HAP-1 (cell line): ENCODE results near the gene CDC20.

Experiments used
- DNase-seq, 2 experiments: peaks; one replicate each; pipeline ENCODE4 v3.0.0-alpha.2; 2016 to 2020; ENCODE audit warnings: low spot score in 2 of 2
- H3K27me3 ChIP-seq: fragments of 250-450 bp; sonication (Bioruptor Pico); 2 replicates; pipeline ENCODE4 v1.5.1; 2020; ENCODE audit warnings: low read depth, mild to moderate bottlenecking, moderate library complexity
- H3K36me3 ChIP-seq: fragments of 250-450 bp; sonication (Bioruptor Pico); replicated peaks from 2 replicates; pipeline ENCODE4 v1.5.1; 2020; ENCODE audit warnings: mild to moderate bottlenecking
- H3K4me1 ChIP-seq: fragments of 250-450 bp; sonication (Bioruptor Pico); 2 replicates; pipeline ENCODE4 v1.5.1; 2020; ENCODE audit warnings: mild to moderate bottlenecking
- H3K4me3 ChIP-seq: fragments of 250-450 bp; sonication (Bioruptor Pico); 2 replicates; pipeline ENCODE4 v1.5.1; 2020; ENCODE audit warnings: mild to moderate bottlenecking, moderate library complexity
- H3K9me3 ChIP-seq: fragments of 250-450 bp; sonication (Bioruptor Pico); 2 replicates; pipeline ENCODE4 v1.5.1; 2020; ENCODE audit warnings: mild to moderate bottlenecking, moderate library complexity
- in situ Hi-C: fragments of 300-500 bp; cut with MboI; formaldehyde crosslinking; loops from 3 replicates; pipeline ENCODE4 v1.14.3; 2020; ENCODE audit warnings: low sequenced_read_pairs, inconsistent platforms, mixed read lengths

Gene CDC20

GRCh38 chr1:43370564-43370963 is 11.8 kb downstream of the CDC20 start:
- no peak for DNase-seq
- in situ Hi-C loops = no loop called here
- no peaks in the 10 kb centered on the region for H3K27me3 ChIP-seq
- peaks cover under 1% of the 10 kb centered on the region for H3K36me3 ChIP-seq
- H3K4me1 ChIP-seq = peaks cover 13% of the 10 kb centered on the region
- no peaks in the 10 kb centered on the region for H3K9me3 ChIP-seq
- H3K4me3 ChIP-seq = no peak overlapping the region

- H3K36me3 ChIP-seq = no peaks in the 10 kb centered on the region; the same call in 1 of the 2 replicates
- H3K4me1 ChIP-seq = peaks cover 7% of the 10 kb centered on the region; the same call in 1 of the 2 replicates
- no peaks in the 10 kb centered on the region for H3K27me3 ChIP-seq
- no peak overlapping the region for H3K4me3 ChIP-seq
- in situ Hi-C loops = no loop called here
- DNase-seq = no peak
- H3K9me3 ChIP-seq = no peaks in the 10 kb centered on the region
These were observed 13.4 kb downstream of the CDC20 start for GRCh38 chr1:43372172-43372571.

GRCh38 chr1:43373066-43373940 is 14.5 kb downstream of the CDC20 start:
- no peaks in the 10 kb centered on the region for H3K36me3 ChIP-seq
- no peak overlapping the region for H3K4me3 ChIP-seq
- H3K9me3 ChIP-seq = no peaks in the 10 kb centered on the region
- in situ Hi-C loops = no loop called here
- no peaks in the 10 kb centered on the region for H3K27me3 ChIP-seq
- no peak for DNase-seq
- H3K4me1 ChIP-seq = peaks cover 7% of the 10 kb centered on the region; the same call in 1 of the 2 replicates

- Histone ChIP-seq H3K4me3 (no peak overlapping the region), H3K4me1 (no peaks in the 10 kb centered on the region), H3K9me3 (no peaks in the 10 kb centered on the region), H3K36me3 (no peaks in the 10 kb centered on the region), H3K27me3 (no peaks in the 10 kb centered on the region)
- in situ Hi-C loops = no loop called here
- DNase-seq = no peak
These were observed 18.0 kb downstream of the CDC20 start for GRCh38 chr1:43376723-43377235.

GRCh38 chr1:43377831-43378230 is 19.1 kb downstream of the CDC20 start:
- H3K9me3 ChIP-seq = no peaks in the 10 kb centered on the region
- H3K27me3 ChIP-seq = no peaks in the 10 kb centered on the region
- no peak overlapping the region for H3K4me3 ChIP-seq
- no peaks in the 10 kb centered on the region; the same call in 1 of the 2 replicates for H3K36me3 ChIP-seq
- no peaks in the 10 kb centered on the region for H3K4me1 ChIP-seq
- in situ Hi-C loops = no loop called here
- no peak for DNase-seq

GRCh38 chr1:43379476-43379875 is 20.7 kb downstream of the CDC20 start:
- DNase-seq = no peak
- Histone ChIP-seq H3K9me3 (no peaks in the 10 kb centered on the region), H3K27me3 (no peaks in the 10 kb centered on the region), H3K36me3 (peaks cover 16% of the 10 kb centered on the region), H3K4me1 (no peaks in the 10 kb centered on the region), H3K4me3 (no peak overlapping the region)
- in situ Hi-C loops = no loop called here

- no peaks in the 10 kb centered on the region for H3K4me1 ChIP-seq
- H3K9me3 ChIP-seq = no peaks in the 10 kb centered on the region
- H3K36me3 ChIP-seq = peaks cover 38% of the 10 kb centered on the region
- no peak overlapping the region for H3K4me3 ChIP-seq
- H3K27me3 ChIP-seq = no peaks in the 10 kb centered on the region
- in situ Hi-C loops = no loop called here
- DNase-seq = no peak
These were observed 22.8 kb downstream of the CDC20 start for GRCh38 chr1:43381612-43382011.

- no peak overlapping the region for H3K4me3 ChIP-seq
- H3K27me3 ChIP-seq = no peaks in the 10 kb centered on the region
- in situ Hi-C loops = no loop called here
- H3K4me1 ChIP-seq = no peaks in the 10 kb centered on the region
- DNase-seq = no peak
- H3K36me3 ChIP-seq = peaks cover 43% of the 10 kb centered on the region
- no peaks in the 10 kb centered on the region for H3K9me3 ChIP-seq
These were observed 23.4 kb downstream of the CDC20 start for GRCh38 chr1:43382027-43382779.

GRCh38 chr1:43383449-43383848 is 24.7 kb downstream of the CDC20 start:
- Histone ChIP-seq H3K4me3 (no peak overlapping the region), H3K4me1 (no peaks in the 10 kb centered on the region), H3K9me3 (no peaks in the 10 kb centered on the region), H3K27me3 (no peaks in the 10 kb centered on the region), H3K36me3 (peaks cover 45% of the 10 kb centered on the region)
- DNase-seq = no peak
- in situ Hi-C loops = no loop called here

- Histone ChIP-seq H3K9me3 (no peaks in the 10 kb centered on the region), H3K36me3 (peaks cover 45% of the 10 kb centered on the region), H3K4me3 (no peak overlapping the region), H3K27me3 (no peaks in the 10 kb centered on the region), H3K4me1 (peaks cover 6% of the 10 kb centered on the region)
- no peak for DNase-seq
- in situ Hi-C loops = no loop called here
These were observed 27.9 kb downstream of the CDC20 start for GRCh38 chr1:43386676-43387075.

- H3K36me3 ChIP-seq = peaks cover 42% of the 10 kb centered on the region
- no peaks in the 10 kb centered on the region for H3K27me3 ChIP-seq
- DNase-seq = no peak
- H3K4me1 ChIP-seq = peaks cover 6% of the 10 kb centered on the region
- in situ Hi-C loops = no loop called here
- H3K4me3 ChIP-seq = no peak overlapping the region; the same call in 1 of the 2 replicates
- no peaks in the 10 kb centered on the region for H3K9me3 ChIP-seq
These were observed 29.3 kb downstream of the CDC20 start for GRCh38 chr1:43387976-43388599.

GRCh38 chr1:43388613-43389012 is 29.8 kb downstream of the CDC20 start:
- H3K27me3 ChIP-seq = no peaks in the 10 kb centered on the region
- peaks cover 6% of the 10 kb centered on the region for H3K4me1 ChIP-seq
- in situ Hi-C loops = no loop called here
- DNase-seq = no peak
- no peaks in the 10 kb centered on the region for H3K9me3 ChIP-seq
- peak overlapping the region; percentile 83 for H3K4me3 ChIP-seq
- H3K36me3 ChIP-seq = peaks cover 37% of the 10 kb centered on the region

- in situ Hi-C loops = no loop called here
- Histone ChIP-seq H3K9me3 (no peaks in the 10 kb centered on the region), H3K36me3 (peaks cover 27% of the 10 kb centered on the region), H3K4me1 (peaks cover 6% of the 10 kb centered on the region), H3K4me3 (peak within 1 kb of the TSS; percentile 83), H3K27me3 (no peaks in the 10 kb centered on the region)
- peak; percentile 89 to 94 for DNase-seq
These were observed 30.8 kb downstream of the CDC20 start, which contains the start of the genes MED8 and SZT2 for GRCh38 chr1:43389326-43390313. MED8 (minus strand) TSS chr1:43389800; CDS start chr1:43389764, 36 bp downstream. SZT2 (plus strand) TSS chr1:43389899; CDS start chr1:43389969, 70 bp downstream.
